Left hindlimb (tissue), 1 donor: ENCODE data around the gene DUS3L.

Experiments
- DNase-seq: peaks from one replicate; pipeline ENCODE4 v3.0.0-alpha.2; 2018

Gene DUS3L

DNA sequence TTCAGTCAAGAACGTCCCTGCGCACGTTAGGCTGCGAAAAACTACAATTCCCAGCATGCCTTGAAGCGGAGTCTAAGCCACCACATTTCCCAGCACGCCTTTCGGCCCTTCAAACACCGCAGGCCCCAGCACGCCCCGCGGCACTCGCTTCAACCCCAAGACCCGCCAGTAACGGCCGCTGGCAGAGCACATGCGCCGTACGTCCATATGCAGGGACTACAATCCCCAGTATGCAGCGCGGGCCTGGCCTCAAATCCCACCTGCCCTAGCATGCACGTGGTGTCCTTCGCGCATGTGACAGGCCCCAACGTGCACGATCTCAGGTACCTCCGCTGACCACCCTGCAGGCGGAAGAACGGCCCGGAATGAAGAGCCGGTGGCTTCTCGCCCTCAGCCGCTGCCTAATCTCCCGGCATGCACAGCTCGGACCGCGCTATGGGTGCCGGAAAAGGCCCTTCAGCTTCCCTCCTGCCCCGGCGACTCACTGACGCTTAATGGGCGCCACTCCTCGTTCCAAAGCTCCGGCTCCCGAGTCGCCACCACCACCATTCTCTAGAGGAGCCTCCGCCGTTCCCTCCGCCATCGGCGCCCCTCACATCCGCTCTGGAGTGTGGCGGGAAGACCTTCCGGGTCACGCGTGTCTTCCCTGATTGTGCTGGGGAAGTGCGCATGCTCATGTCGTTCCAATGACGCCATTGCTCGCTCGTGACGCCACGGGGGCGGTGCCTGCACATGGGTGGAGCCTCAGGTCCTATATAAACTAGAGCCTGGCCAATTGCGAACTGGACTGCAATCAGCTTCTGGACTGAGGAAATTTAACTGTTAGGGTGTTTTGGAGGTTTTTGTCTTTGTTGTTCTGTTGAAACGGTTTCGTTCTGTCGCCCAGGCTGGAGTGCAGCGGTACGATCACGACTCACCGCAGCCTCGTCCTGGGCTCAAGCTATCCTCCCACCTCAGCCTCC, at the start of gene DUS3L:
Gene DUS3L, minus strand, starts transcription at position 605 of the 962 bp plus-strand sequence. Its CDS starts 22 bp downstream, at position 583.
- DNase-seq: peak; percentile 98

GRCh38 chr19:5839065-5840017, 48.4 kb upstream of the DUS3L start, which contains the start of gene FUT6:
TSS of gene FUT6 (minus strand) at chr19:5839702. CDS start at chr19:5832567, 7,135 bp downstream.
- DNase-seq: no peak

GRCh38 chr19:5838353-5839064, 47.5 kb upstream of the DUS3L start:
- no peak for DNase-seq

DNA sequence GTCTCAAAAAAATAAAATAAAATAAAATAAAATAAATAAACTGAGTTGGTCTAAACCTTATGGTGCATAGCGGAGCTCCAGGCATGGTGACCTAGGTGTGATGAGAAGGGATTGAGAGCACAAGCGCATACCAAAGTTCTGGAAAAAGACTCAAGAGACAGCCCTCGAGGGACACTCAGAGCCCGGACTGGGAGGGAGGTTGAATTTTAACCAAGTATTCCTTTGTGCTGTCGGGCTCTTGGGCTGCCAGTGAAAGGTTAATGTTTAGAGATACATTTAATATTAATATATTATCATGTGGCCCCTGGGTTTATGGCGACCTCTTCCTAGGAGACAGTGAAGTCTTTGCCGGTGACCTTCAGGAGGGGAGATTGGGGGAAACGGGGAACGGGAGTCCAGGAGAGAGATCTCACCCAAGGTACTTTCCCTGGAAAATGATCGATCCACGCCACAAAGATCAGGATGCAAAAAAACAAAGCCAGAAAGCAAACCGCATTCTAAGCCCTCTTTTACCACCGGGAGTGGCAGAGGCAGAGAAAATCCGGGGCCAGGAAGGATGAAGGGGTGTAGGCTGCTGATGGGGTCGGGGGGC, 46.9 kb upstream of the DUS3L start:
- no peak for DNase-seq

- DNase-seq: no peak
Measured at GRCh38 chr19:5832527-5833216, 41.7 kb upstream of the DUS3L start.

DNA sequence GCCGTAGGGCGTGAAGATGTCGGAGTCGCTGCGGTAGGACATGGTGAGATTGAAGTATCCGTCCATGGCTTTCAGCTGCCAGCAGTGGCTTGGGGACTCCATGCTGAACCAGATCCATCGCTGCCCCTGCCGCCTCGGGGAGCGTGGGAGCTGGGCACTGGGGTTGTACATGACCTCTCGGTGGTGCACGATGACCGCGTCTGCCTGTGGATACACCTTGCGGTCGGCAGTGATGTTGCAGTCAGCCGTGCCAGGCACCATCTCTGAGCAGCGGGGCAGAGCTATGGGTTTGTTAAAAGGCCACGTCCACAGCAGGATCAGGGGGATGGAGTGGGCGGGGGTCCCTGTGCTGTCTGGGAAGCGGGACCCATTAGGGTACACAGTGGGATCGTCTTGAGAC, 41.1 kb upstream of the DUS3L start:
- DNase-seq: no peak

DNA sequence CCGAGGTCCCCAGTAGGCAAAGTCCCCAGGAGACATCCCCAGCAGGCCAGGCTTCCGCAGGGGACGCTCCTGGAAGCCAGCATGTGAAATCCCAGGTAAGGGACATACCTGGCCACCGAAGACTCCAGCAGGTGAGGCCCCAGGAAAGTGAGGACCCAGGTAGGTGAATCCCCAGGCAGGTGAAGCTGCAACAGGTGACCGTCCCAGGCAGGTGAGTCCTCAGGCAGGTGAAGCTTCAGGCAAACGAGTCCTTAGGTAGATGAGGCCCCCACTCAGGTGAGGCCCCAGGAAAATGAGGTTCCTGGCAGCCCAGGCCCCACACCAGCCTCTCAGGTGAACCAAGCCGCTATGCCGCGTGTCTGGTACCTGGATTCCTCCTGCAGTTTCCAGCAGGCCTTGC, 40.2 kb upstream of the DUS3L start:
- DNase-seq: no peak

- no peak for DNase-seq
Measured at GRCh38 chr19:5829567-5830310, 38.8 kb upstream of the DUS3L start.

DNA sequence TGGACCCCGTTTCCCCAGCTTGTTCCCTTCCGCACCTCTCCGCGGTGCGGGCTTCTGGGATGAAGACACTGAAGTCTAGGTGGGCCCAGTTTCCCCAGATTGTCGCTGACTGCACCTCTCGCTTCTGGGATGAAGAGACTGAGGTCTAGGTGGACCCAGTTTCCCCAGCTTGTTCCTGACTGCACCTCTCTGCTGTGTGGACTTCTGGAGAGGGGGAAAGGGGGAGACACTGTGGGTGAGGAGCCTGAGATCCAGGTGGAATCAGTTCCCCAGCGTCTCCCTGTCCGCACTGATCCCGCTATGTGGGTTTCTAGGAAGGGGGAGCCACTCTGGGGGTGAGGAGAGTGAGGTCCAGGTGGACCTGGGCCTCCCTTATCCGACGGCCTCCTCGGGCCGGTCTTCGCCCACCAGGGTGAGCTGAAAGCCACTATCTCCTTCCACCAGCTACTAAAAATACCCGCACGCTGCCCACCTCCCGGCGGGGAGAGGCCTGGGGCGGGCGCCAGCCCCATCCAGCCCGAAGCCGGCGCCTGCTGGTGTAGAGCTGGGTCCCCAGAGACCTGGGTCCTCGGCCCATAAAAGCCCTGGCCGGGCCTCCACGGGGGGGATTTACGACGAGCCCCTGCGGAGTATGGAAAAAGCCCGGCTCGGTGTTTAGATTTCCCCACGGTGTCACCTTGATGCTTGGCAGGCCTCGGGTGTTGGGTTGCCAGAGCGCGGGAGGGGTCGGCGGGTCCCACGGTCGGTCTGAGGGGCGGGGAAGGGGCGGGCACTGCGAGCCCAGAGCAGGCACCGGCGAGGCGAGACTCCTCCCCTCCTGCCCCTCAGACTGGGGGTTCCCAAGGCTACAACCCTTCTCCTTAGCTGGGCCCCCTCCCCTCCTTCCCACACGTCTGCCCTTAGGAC, 38.0 kb upstream of the DUS3L start:
- peak; percentile 71 for DNase-seq

- DNase-seq: peak; percentile 97
Measured at GRCh38 chr19:5827891-5828660, 37.1 kb upstream of the DUS3L start.

DNA sequence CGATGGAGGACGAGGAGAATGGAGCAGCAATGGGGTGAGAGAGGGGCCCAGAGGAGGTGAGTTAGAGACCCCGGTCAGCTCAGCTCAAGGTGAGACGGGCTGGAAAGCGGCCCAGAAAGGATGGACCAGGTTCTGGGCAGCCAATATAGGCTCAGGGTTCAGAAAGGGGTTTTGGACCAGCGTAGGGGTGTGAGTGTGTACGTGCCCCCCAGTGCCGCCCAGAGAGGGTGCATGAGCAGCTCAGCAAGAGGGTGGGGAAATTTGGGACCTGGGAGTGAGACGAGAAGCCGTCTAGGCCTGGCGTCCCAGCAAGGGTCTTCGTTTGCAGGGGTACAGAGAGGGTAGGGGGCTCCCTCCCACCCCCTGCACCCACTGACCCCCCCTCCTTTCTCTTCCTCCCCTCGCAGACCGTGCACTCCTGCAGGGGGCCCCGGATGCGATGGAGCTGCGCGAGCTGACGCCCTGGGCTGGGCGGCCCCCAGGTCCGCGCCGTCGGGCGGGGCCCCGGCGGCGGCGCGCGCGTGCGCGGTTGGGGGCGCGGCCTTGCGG, 36.5 kb upstream of the DUS3L start:
- no peak for DNase-seq

DNA sequence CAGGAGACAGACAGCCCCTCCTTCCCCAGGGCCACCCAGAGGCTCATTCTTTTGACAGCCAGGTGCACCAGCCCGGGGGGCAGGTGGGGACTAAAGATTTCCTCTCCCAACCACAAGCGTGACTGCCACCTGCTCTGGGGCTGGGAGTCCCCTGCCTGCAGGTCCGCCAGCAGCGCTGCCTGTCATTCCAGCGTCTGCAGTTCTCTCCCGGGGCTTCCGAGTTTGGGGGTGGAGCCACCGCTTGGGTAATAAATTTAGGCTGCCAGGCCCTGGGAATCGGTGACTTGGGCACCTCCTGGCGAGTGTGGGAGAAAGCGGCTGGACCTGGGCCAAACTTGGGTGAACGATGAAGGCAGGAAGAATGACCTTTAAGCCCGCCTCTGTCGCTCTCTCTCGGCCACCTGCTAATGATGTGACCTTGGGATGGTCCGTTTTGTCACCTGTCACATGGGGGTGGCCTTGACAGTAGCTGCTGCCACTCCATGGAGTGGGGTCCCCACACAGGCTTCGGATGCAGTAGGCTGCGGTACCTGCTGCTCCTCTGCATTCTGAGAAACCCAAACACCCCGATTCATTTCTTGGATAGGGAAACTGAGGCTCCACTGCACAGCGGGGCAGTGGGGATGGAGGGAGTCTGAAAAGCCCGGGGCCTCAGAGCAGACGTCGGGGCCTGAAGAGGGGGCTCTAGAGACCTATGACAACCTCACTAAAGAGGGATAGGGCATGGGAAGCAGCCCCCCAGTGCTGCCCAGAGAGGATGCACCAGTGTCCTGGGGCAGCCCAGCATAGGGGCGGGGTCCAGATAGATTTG, 35.8 kb upstream of the DUS3L start:
- DNase-seq: peak; percentile 67

DNA sequence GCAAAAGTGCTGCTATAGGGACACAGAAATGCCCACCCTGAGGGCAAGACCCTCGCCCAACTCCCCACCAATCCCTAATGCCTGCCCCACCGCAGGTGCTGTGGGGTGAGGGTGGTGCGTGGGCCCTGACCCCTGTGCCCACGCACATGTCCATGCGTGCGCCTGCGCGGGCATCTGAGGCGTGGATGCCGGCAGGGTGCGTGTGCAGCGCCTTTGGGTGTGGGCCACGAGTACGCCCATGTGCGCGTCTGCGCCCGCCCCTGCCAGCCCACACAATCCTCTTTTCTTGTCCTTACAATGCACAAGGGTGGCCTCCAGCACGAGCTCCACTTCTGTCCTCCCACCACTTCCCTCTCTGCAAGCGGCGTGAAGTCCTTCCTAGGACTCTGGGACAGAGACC, 34.2 kb upstream of the DUS3L start:
- no peak for DNase-seq

DNA sequence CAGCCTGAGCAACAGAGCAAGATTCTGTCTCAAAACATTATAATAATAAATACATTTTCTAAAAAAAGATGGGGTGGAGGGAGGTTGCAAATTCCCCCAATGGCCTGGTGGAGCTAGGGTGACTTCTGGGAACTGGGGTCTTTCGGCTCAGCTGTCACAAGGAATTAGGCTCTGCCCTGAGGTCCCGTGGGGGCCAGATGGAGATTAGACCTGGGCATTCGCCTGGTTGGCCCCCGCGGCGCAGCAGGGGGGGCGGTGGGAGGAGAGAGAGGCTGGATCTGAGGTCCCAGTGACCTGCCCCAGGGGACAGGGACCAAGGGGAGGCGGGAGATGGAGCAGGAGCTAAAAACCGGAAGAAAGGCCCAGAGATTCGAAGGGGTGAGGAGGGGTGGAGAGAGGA, 33.8 kb upstream of the DUS3L start:
- no peak for DNase-seq

- DNase-seq: no peak
Measured at GRCh38 chr19:5823579-5824281, 32.8 kb upstream of the DUS3L start.

- no peak for DNase-seq
Measured at GRCh38 chr19:5822181-5822844, 31.4 kb upstream of the DUS3L start.
